Cerebellar cortex (tissue), 1 donor: ENCODE data around the gene ITGB3.
"Not testable (repeated sequence)": the region's sequence is repeated elsewhere in the genome, so short reads cannot be mapped to it uniquely, and the experiment has no call there.

Experiments used
- DNase-seq: peaks from one replicate; pipeline ENCODE4 v3.0.0-alpha.2; 2015; ENCODE audit warnings: low spot score

ITGB3 gene

GRCh38 chr17:47244697-47245096 is 8.9 kb upstream of the ITGB3 start:
- DNase-seq, result no peak

DNA sequence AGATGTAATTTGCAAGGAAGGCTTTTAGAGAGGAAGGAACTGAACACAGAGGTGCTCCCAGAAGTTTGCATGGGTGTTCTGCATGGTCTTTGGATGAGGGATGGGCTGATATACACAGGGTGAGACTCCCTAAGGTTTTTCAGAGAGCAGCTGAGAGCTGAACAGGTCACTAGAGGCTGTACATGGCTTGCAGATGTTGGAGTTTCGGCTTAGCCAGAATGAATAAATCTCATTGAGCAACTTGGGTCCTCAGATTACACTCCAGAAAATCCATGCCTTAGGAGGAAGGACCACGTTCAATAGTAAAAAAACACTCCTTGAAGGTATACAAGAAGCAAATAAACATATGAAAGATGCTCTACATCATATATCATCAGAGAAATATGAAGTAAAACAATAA is 7.5 kb upstream of the ITGB3 start:
- DNase-seq, result no peak

- DNase-seq, result no peak
These were observed 2.8 kb upstream of the ITGB3 start for GRCh38 chr17:47250855-47251254.

GRCh38 chr17:47251421-47251940 is 2.1 kb upstream of the ITGB3 start:
- no peak for DNase-seq

- no peak for DNase-seq
These were observed 1.4 kb upstream of the ITGB3 start for GRCh38 chr17:47252209-47252608.

DNA sequence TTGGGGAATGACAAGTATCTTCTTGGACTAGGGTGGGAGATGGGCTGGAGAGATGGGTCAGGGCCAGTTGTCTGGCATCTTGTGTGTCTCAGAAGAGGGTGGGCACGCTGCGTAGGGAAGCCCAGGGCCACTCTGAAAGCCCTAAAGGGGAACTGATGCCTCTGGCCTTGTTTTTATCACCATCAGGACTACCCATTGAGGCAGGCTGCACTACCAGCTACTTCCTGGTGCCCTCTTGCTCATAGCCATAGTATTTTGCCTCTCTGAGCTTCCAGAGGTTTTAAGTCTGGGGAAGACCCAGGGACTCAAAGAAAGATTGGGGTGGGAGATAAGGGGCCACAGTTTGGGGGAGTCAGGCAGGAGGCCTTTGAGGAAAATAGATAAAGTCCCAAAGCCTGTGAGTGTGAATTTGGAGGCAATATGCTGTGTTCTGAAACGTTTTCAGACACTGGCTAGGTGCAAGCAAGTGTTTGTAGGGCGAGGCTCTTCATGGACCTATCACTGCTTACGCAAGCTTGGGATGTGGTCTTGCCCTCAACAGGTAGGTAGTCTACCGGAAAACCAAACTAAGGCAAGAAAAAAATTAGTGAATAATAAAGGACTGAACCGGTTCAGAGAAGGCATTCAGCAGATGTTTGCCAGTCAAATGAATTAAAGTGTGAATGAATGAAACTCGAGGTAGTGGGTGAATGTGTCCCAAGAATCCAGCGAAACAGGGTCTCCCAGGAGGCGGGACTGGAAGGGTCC is 688 bp upstream of the ITGB3 start:
- DNase-seq, result no peak

DNA sequence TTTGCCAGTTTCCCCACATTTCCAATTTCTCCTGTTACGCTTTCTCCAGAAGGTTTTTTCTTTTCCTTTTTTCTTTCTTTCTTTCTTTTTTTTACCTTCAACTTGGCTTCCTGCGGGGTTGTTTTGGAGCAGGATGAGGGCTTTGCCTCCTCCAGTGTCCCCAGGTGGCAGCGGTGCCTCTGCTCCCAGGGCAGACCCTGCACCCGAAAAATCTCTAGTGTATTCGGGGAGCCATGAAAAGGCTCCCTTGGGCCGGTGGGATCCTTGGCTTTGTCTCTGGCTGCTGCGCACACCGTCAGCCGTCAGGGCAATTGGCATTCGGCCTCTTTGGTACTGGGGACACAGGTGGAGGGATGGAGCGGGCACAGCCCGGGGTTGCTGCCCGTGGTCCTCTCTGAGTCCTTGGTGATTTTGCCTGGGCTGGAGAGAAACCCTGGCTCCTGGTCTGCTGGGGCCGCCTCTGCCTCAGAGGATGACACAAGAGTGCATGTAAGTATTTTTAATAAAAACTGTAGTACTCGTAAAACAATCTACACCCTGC is 846 bp downstream of the ITGB3 start:
- no peak for DNase-seq

- DNase-seq, result no peak
These were observed 4.2 kb downstream of the ITGB3 start for GRCh38 chr17:47257651-47258339.

DNA sequence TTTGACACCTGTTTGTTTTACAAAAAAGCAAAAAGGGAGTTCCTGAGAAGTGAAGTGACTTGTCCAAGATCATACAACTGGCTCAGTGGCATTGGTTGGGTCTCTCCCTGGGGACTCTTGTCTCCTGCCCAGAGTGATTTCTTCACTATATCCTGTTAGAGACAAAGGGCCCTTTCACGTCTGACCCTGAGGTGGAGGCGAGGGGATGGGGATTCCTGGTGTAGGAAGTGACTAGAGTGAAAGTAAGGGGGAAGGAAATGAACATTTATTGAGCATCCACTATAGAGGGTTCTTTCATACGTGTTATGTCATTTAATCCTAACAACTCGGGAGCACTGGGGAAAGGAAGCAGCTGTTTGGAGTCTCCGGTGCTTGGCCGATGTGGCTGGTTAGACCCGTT is 9.0 kb downstream of the ITGB3 start:
- no peak for DNase-seq

DNA sequence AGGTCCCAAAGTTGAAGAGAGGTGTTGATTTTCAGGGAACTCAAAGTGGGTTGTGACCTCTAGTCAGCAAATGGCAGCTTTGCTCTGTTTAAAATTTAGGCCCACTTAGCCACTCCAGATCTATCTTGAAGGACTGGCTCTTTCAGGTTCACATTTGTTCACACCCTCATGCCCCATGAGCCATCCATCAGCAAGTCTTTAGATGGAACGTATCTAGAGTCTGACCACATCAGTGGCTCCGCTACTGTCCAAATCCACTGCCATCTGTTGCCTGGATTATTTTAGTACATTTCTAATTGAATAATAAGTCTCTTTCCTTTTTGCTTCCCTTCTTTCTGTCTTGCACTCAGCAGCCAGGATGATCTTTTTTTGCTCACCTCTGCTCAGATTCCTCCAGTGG is 10.5 kb downstream of the ITGB3 start:
- no peak for DNase-seq

DNA sequence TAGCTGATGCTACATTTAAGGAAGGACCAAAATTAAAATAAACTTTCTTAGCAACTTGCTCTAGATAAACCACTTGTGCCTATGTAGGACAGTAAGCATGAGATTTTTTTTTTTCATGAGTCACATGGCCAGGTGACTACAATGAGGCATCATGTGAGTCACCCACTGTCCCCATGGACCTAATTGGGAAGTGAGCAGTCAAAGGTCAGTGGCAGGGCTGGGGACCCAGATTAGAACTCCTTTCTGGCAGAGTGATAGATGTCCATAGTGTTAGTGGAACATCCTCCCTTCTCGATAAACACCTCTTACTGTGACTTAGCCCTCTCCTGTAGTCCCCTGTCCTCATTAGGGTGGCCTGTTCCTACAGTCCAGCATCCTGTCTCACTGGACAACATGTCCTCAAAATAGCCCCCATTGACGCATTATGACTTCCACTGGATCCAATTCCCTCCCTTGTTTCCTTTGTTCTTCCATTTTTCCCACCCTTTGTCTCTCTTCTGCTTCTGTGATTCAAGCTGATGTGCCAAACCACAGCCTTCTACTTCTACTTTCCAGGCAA is 12.4 kb downstream of the ITGB3 start:
- no peak for DNase-seq

DNA sequence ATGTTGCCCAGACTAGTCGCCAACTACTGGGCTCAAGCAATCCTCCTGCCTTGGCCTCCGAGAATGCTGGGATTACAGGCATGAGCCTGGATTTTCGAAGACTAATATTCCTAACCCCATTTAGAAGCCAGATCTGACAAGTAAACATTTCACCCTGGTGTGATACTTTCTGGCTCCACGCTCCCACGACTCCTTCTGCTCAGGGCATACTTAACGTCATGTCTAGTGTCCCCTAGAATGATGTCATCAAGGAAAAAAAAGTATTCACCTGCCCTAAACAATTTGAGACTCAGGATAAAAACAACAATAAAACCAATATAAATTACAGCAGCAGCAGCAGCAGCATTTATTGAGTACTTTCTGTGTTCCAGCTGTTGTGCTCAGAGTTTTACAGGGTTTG is 13.2 kb downstream of the ITGB3 start:
- no peak for DNase-seq

GRCh38 chr17:47267354-47267828 is 13.8 kb downstream of the ITGB3 start:
- no peak for DNase-seq

DNA sequence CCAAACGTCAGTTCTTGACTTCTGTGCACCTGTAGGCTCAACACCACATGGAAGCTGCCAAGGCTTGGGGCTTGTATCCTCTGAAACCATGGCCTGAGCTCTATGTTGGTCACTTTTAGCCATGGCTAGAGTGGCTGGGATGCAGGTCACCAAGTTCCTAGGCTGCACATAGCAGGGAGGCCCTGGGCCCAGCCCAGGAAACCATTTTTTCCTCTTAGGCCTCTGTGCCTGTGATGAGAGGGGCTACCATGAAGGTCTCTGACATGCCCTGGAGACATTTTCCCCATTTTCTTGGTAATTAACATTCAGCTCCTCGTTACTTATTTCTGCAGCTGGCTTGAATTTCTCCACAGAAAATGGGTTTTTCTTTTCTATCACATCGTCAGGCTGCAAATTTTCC is 15.3 kb downstream of the ITGB3 start:
- not testable (repeated sequence) for DNase-seq

- DNase-seq, result not testable (repeated sequence)
These were observed 16.1 kb downstream of the ITGB3 start for GRCh38 chr17:47269561-47270280.

GRCh38 chr17:47270946-47271705 is 17.5 kb downstream of the ITGB3 start:
- no peak for DNase-seq

- no peak for DNase-seq
These were observed 18.9 kb downstream of the ITGB3 start for GRCh38 chr17:47272491-47272890.

- no peak for DNase-seq
These were observed 19.6 kb downstream of the ITGB3 start for GRCh38 chr17:47273245-47273644.

DNA sequence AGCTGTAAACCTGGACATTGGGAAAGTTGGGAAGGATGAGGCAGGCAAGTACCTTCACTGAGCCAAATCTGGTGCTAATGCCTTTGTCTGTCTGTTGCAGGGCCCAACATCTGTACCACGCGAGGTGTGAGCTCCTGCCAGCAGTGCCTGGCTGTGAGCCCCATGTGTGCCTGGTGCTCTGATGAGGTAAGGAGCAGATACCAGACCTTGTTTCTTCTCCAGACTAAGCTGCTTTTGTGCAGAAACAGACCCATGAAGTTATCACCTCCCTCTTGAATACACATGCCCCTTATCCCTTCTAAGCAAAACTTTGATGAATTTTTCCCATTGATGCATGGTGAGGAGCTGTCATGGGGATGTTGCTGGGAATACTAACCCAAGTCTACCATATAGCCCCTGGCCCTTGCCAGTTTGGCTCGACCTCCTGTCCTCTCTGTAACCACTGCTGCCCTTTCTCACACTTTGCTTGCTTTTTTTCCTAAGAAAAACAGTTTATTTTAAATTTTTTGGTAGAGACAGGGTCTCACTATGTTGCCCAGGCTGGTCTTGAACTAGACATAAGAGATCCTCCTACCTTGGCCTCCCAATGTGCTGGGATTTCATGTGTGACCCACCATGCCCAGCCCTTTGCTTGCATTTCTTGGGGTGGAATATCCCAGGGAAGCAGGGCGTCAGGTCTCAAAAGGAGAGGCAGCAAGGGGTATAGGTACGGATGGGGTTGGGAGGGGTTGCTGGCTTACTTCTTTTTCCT is 20.9 kb downstream of the ITGB3 start:
- DNase-seq, result no peak

DNA sequence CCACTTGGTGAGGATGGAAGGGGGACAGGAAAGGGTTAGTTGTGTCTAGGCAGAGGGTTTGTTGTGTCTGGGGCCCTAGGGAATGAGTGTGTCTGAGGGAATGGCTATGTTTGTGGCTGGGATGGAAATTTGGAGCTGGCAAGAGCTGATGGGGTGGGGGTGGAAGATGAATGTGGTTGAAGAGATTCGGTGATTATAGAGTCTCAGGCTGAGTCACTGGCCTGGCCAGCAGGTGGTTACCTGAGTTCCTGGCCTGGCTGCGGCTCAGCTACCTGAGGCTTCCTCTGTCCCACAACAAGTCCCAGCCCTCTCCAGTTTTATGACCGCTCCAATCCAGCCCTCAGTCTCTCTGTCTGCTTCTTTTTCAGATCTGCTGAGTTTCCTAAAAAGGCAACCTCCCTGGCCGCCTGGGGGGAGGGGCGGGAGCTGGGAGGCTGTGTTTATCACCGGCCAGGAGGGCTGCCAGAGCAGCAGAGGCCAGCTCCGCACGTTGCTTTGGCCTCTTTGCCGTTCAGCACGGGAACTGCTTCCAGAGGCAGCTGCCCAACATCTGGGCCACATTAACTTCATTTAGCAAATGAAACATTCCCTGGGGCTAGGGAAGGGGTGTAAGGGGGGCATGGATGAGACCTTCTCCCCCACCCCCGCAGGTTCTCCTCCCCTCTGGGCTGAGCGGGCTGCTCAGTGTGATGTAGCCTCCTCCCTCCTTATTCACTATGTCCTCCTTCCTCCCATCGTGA is 21.8 kb downstream of the ITGB3 start:
- DNase-seq, result no peak
